Measurements from ENCODE around the gene MSH5. TPM values are rescaled to one million over a fixed set of nuclear protein-coding genes. Genes with fewer than 3 reads are reported as not detected.

MSH5 gene
- total and polyA plus RNA-seq, 2 of the 13 experiments (the other 11 are each of a cell fraction or from before 2014, with no cell fraction given), result 10.2 to 38.7 TPM

DNA sequence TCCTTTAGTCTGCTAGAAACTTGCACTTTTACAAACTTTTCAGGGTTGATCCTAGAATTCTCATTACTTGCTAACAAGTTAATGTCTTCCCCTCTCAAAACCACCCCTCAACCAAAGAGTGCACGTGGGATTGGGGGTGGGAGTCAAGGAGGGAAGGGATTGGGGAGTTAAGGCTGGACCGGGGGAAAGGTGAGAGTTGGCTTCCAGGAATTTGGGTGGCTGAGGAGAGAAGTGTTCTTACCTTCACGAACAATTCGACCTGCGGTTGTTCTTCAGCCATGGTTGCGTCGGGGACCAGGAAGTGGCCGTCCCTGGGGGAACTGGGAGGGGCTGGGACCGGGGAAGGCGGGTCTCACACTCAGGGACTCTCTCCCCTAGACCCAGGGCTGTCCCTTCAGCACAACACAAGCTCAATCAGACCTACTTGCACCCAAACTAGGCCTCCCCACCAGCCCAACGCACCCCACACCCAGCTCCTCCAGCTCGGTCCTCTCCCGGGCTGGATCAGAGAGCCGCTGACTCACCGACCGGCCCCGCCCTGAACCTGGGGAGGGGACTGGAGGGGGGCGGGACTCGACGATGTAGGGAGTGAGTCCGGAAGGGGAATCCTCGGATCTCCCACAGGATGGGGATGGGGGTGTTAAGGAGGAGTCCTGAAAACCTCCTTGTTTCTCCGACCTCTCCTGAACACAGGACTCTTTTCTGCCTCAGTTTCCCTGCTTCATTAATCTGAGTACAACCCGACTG is 3.6 kb upstream of the MSH5 start, which contains the start of gene CLIC1 (continued):
- TF ChIP-seq ETV6 (CRISPR knock-in tag; conservative IDR thresholded peaks at IDR 0.05) (peak; percentile 83), ZNF256 (CRISPR knock-in tag; conservative IDR thresholded peaks at IDR 0.05) (0 out of 2 replicates have a peak, but pooled peaks have one; percentile 21), ZNF678 (CRISPR knock-in tag; IDR thresholded peaks at IDR 0.05) (no peak), KAT8 (CRISPR knock-in tag; IDR thresholded peaks at IDR 0.05) (peak; percentile 64), NCOA2 (CRISPR knock-in tag; IDR thresholded peaks at IDR 0.05) (peak; percentile 69), TCF7 (IDR thresholded peaks at IDR 0.05; ENCODE audit: low read depth) (0 out of 2 replicates have a peak, but pooled peaks have one; percentile 34), ZNF431 (CRISPR knock-in tag; IDR thresholded peaks at IDR 0.05; ENCODE audit: borderline replicate concordance, low read depth) (peak; percentile 79; the same call in 1 of the 2 replicates), ATF1 (CRISPR knock-in tag; IDR thresholded peaks at IDR 0.05) (no peak), MXI1 (IDR thresholded peaks at IDR 0.05; ENCODE audit: borderline replicate concordance, low read depth, low read length) (0 out of 3 replicates have a peak, but pooled peaks have one; percentile 45), MED1 (CRISPR knock-in tag; IDR thresholded peaks at IDR 0.05) (peak; percentile 84), ZNF747 (CRISPR knock-in tag; IDR thresholded peaks at IDR 0.05; ENCODE audit: borderline replicate concordance) (peak; percentile 40; the same call in 1 of the 2 replicates), POLR2AphosphoS2 (IDR thresholded peaks at IDR 0.05; ENCODE audit: low read depth, low read length) (peak; percentile 84; the same call in 1 of the 2 replicates), ZNF790 (CRISPR knock-in tag; IDR thresholded peaks at IDR 0.05; ENCODE audit: borderline replicate concordance) (peak; percentile 63; the same call in 1 of the 2 replicates), POGZ (CRISPR knock-in tag; IDR thresholded peaks at IDR 0.05) (peak; percentile 55; the same call in 1 of the 2 replicates), ADNP (CRISPR knock-in tag; IDR thresholded peaks at IDR 0.05) (no peak), HNF4G (IDR thresholded peaks at IDR 0.05; ENCODE audit: borderline replicate concordance, low read depth, low read length) (peak; percentile 36; the same call in 1 of the 2 replicates), HNF4G (CRISPR knock-in tag; IDR thresholded peaks at IDR 0.05; ENCODE audit: borderline replicate concordance, low read depth) (peak; percentile 65; the same call in 1 of the 2 replicates), YEATS4 (CRISPR knock-in tag; IDR thresholded peaks at IDR 0.05; ENCODE audit: borderline replicate concordance) (0 out of 2 replicates have a peak, but pooled peaks have one; percentile 60), HNRNPL (IDR thresholded peaks at IDR 0.05; ENCODE audit: low read depth, low read length) (peak; percentile 58; the same call in 1 of the 2 replicates)
- TF ChIP-seq, protein P1, sequence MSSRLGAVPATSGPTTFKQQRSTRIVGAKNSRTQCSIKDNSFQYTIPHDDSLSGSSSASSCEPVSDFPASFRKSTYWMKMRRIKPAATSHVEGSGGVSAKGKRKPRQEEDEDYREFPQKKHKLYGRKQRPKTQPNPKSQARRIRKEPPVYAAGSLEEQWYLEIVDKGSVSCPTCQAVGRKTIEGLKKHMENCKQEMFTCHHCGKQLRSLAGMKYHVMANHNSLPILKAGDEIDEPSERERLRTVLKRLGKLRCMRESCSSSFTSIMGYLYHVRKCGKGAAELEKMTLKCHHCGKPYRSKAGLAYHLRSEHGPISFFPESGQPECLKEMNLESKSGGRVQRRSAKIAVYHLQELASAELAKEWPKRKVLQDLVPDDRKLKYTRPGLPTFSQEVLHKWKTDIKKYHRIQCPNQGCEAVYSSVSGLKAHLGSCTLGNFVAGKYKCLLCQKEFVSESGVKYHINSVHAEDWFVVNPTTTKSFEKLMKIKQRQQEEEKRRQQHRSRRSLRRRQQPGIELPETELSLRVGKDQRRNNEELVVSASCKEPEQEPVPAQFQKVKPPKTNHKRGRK (CRISPR knock-in tag; IDR thresholded peaks at IDR 0.05), result no peak
- TF ChIP-seq, protein P2, sequence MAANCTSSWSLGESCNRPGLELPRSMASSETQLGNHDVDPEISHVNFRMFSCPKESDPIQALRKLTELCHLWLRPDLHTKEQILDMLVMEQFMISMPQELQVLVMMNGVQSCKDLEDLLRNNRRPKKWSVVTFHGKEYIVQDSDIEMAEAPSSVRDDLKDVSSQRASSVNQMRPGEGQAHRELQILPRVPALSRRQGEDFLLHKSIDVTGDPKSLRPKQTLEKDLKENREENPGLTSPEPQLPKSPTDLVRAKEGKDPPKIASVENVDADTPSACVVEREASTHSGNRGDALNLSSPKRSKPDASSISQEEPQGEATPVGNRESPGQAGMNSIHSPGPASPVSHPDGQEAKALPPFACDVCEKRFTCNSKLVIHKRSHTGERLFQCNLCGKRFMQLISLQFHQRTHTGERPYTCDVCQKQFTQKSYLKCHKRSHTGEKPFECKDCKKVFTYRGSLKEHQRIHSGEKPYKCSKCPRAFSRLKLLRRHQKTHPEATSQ (CRISPR knock-in tag; IDR thresholded peaks at IDR 0.05; ENCODE audit: borderline replicate concordance), result 0 out of 2 replicates have a peak, but pooled peaks have one; percentile 56
- TF ChIP-seq, protein P3, sequence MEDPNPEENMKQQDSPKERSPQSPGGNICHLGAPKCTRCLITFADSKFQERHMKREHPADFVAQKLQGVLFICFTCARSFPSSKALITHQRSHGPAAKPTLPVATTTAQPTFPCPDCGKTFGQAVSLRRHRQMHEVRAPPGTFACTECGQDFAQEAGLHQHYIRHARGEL (CRISPR knock-in tag; IDR thresholded peaks at IDR 0.05), result 0 out of 2 replicates have a peak, but pooled peaks have one; percentile 32
- TF ChIP-seq, protein P4, sequence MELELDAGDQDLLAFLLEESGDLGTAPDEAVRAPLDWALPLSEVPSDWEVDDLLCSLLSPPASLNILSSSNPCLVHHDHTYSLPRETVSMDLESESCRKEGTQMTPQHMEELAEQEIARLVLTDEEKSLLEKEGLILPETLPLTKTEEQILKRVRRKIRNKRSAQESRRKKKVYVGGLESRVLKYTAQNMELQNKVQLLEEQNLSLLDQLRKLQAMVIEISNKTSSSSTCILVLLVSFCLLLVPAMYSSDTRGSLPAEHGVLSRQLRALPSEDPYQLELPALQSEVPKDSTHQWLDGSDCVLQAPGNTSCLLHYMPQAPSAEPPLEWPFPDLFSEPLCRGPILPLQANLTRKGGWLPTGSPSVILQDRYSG (CRISPR knock-in tag; IDR thresholded peaks at IDR 0.05), result peak; percentile 59; the same call in 1 of the 2 replicates
- TF ChIP-seq, protein P5, sequence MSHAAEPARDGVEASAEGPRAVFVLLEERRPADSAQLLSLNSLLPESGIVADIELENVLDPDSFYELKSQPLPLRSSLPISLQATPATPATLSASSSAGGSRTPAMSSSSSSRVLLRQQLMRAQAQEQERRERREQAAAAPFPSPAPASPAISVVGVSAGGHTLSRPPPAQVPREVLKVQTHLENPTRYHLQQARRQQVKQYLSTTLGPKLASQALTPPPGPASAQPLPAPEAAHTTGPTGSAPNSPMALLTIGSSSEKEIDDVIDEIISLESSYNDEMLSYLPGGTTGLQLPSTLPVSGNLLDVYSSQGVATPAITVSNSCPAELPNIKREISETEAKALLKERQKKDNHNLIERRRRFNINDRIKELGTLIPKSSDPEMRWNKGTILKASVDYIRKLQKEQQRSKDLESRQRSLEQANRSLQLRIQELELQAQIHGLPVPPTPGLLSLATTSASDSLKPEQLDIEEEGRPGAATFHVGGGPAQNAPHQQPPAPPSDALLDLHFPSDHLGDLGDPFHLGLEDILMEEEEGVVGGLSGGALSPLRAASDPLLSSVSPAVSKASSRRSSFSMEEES (CRISPR knock-in tag; IDR thresholded peaks at IDR 0.05), result peak; percentile 55; the same call in 1 of the 2 replicates

All from HepG2 (cell line).